ENCODE results near the gene TOX3.

DNA sequence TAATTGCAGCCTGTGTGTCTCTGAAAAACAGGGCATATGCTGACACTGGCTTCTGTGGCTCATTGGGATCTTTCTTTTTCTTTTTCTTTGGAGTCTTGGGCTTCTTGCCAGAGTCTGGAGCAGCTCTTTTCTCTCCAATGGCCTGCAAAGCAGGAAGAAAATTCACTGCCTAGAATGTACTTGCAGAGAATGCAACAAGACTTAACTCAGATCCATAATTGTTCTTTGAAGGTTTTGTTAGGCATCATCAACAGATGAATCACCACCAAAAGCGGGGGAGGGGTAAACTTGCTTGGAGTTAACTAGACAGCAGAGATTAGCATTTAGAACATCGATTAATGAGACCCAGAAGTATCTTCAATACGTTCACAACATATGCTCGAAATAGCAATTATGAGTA, 100.9 kb downstream of the TOX3 start:
- TF ChIP-seq, protein P1, sequence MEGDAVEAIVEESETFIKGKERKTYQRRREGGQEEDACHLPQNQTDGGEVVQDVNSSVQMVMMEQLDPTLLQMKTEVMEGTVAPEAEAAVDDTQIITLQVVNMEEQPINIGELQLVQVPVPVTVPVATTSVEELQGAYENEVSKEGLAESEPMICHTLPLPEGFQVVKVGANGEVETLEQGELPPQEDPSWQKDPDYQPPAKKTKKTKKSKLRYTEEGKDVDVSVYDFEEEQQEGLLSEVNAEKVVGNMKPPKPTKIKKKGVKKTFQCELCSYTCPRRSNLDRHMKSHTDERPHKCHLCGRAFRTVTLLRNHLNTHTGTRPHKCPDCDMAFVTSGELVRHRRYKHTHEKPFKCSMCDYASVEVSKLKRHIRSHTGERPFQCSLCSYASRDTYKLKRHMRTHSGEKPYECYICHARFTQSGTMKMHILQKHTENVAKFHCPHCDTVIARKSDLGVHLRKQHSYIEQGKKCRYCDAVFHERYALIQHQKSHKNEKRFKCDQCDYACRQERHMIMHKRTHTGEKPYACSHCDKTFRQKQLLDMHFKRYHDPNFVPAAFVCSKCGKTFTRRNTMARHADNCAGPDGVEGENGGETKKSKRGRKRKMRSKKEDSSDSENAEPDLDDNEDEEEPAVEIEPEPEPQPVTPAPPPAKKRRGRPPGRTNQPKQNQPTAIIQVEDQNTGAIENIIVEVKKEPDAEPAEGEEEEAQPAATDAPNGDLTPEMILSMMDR (IDR thresholded peaks at IDR 0.05): no peak
- no peak for TF ChIP-seq POLR2A (IDR thresholded peaks at IDR 0.05)

Data from lower leg skin (tissue), 3 donors.